DOHH2 (cell line): ENCODE data around the gene PTPRN2.

ENCODE experiments used
- CTCF ChIP-seq: fragments of 200-600 bp; sonication (generic); IDR thresholded peaks from one replicate; pipeline ENCODE4 v1.5.1; 2014; ENCODE audit warnings: antibody characterized with exemption, mild to moderate bottlenecking, low read depth, low read length; ENCODE audit not compliant: poor library complexity, severe bottlenecking
- EZH2phosphoT487 ChIP-seq: fragments of 200-600 bp; sonication (generic); IDR thresholded peaks from 2 replicates; pipeline ENCODE4 v1.6.1; 2017; ENCODE audit warnings: borderline replicate concordance, mild to moderate bottlenecking, antibody characterized with exemption, low read length, moderate library complexity, mixed read lengths

GRCh38 chr7:157936976-157937375 is 650.6 kb downstream of the PTPRN2 start:
- TF ChIP-seq CTCF (no peak), EZH2phosphoT487 (no peak)
